Measurements from ENCODE around the gene ZNF543. TPM values are rescaled to one million over a fixed set of nuclear protein-coding genes. Genes with fewer than 3 reads are reported as not detected.

The ZNF543 gene
- total RNA-seq (1 to 10 TPM; 4.0 to 4.3 TPM), total RNA-seq (5.8 to 36.1 (median 18.0) reads per million in 172 experiments)
- 2.0 TPM for polyA plus RNA-seq (2013, experiment 1 of 2)
- 2.5 TPM for polyA plus RNA-seq (2013, experiment 2 of 2)

DNA sequence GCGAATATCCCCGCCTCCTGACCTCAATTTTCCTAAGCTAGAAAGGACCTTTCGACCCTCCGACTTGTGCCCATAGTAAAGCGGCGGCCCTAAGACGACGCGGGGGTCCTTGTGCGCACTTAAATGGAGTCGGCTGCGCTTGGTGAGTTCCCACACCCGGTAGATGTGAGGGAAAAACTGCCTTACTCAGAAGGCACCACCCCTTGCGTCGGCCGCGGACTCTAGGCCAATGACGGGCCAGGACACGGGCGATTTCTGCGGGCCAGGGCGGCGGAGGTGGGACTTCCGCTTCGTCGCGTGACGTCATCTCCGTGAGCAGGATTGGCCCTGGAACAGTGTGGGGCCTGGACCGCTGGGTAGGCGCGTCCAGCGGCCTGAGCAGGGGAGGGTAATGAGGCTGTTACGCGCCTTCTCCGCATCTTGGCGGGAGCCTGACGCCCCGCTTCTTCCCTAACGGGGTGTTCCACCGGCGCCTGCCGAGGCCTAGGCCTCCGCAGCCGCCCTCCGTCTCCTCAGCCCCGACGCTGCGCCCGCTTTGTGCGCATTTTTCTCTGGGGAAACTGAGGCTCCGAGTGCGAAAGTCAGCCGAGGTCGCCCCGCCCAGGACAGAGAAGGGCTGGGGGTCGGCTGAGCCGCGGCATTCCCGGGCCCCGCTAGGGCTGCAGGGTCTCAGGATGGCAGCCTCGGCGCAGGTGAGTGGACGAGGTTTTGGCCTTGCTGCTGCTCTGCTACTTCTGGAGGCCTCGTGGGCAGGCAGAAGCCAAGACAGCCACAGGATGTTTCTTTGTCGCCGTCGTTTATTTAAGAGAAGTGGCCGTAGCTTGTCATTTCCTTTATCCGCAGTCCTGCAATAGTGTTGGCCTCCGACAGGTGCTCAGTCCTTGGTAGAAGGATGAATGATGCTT is at the start of gene ZNF543:
ZNF543 (plus strand) TSS at position 293 of the 905 bp plus-strand sequence; CDS start at position 675, 382 bp downstream.
- H3K4me1 Mint-ChIP-seq (ENCODE audit: low read depth) = peaks cover 33% of the 10 kb centered on the region
- H3K9me3 ChIP-seq (ENCODE audit: control insufficient read depth in 1 of 2, insufficient read depth in 1 of 2, low read length in 2 of 2) = peaks cover 33 to 37% of the 10 kb centered on the region in 2 experiments
- H3K4me1 ChIP-seq (ENCODE audit: insufficient read depth, low read length) = peaks cover 23% of the 10 kb centered on the region
- H3K36me3 ChIP-seq (ENCODE audit: insufficient read depth, low read length) = peaks cover 21% of the 10 kb centered on the region
- DNase-seq = peak; percentile 81 to 96 (median 89)
- H3K27me3 Mint-ChIP-seq = peaks cover 29% of the 10 kb centered on the region
- TF ChIP-seq, protein P1, sequence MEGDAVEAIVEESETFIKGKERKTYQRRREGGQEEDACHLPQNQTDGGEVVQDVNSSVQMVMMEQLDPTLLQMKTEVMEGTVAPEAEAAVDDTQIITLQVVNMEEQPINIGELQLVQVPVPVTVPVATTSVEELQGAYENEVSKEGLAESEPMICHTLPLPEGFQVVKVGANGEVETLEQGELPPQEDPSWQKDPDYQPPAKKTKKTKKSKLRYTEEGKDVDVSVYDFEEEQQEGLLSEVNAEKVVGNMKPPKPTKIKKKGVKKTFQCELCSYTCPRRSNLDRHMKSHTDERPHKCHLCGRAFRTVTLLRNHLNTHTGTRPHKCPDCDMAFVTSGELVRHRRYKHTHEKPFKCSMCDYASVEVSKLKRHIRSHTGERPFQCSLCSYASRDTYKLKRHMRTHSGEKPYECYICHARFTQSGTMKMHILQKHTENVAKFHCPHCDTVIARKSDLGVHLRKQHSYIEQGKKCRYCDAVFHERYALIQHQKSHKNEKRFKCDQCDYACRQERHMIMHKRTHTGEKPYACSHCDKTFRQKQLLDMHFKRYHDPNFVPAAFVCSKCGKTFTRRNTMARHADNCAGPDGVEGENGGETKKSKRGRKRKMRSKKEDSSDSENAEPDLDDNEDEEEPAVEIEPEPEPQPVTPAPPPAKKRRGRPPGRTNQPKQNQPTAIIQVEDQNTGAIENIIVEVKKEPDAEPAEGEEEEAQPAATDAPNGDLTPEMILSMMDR (IDR thresholded peaks at IDR 0.05) = no peak
- ATAC-seq (ENCODE audit: poor library complexity) = peak; percentile 95
- H3K9me3 Mint-ChIP-seq = peaks cover 23% of the 10 kb centered on the region
- peak within 1 kb of the TSS; percentile 68 to 74 for H3K27ac ChIP-seq (ENCODE audit: low read depth in 1 of 2, low read length in 2 of 2)
- POLR2A ChIA-PET = interaction anchor here (1.1 to 1.8 kb wide), 2 partner anchors 30 to 80 kb away, joined by 3 to 6 read pairs; partner anchors contain the start of genes ZNF304 and ZNF805
- intact Hi-C loops (cut with DNase I, micrococcal nuclease) = loop anchor here (1.0 to 5.0 kb wide), 4 partner anchors 38 to 43 kb away; partner anchors contain the start of genes TRAPPC2B (in 2 of the 2), ZNF460 (in 2 of the 2) and ZNF547 (in 2 of the 2)
- peak within 1 kb of the TSS; percentile 95 for H3K4me3 Mint-ChIP-seq
- peaks cover 12 to 14% of the 10 kb centered on the region in 2 experiments for H3K27me3 ChIP-seq (ENCODE audit: control insufficient read depth in 1 of 2, insufficient read depth in 2 of 2, low read length in 2 of 2)
- CTCF ChIA-PET = interaction anchor here (0.6 kb wide), 2 partner anchors 21 to 70 kb away, joined by 3 read pairs; no protein-coding TSS in a partner anchor
- H3K4me3 ChIP-seq (ENCODE audit: low read length) = peak within 1 kb of the TSS; percentile 83
- H3K36me3 Mint-ChIP-seq (ENCODE audit: low read depth) = peaks cover 58% of the 10 kb centered on the region
- peak within 1 kb of the TSS; percentile 96 for H3K27ac Mint-ChIP-seq

DNA sequence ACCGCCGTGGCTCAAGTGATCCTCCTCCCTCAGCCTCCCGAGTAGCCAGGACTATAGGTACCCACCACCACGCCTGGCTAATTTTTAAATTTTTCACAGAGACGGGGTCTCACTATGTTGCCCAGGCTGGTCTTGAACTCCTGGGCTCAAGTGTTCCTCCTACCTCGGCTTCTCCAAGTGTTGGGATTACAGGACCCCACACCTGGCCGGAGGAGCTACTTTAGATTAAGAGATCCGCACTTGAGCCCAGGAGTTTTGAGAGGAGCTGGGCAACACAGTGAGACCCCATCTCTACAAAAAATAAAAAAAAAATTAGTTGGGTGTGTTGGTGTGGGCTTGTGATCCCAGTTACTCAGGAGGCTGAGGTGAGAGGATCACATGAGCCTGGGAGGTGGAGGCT is 49.0 kb upstream of the ZNF543 start:
- Mint-ChIP-seq H3K27me3 (no peaks in the 10 kb centered on the region), H3K27ac (no peak overlapping the region), H3K4me1 (ENCODE audit: low read depth) (no peaks in the 10 kb centered on the region), H3K36me3 (ENCODE audit: low read depth) (peaks cover 61% of the 10 kb centered on the region), H3K4me3 (no peak overlapping the region), H3K9me3 (peaks cover 5% of the 10 kb centered on the region)
- no peaks in the 10 kb centered on the region for H3K27me3 ChIP-seq (ENCODE audit: control insufficient read depth in 1 of 2, insufficient read depth in 2 of 2, low read length in 2 of 2)
- DNase-seq (no peak), ATAC-seq (ENCODE audit: poor library complexity) (no peak)
- H3K4me3 ChIP-seq (ENCODE audit: low read length) = no peak overlapping the region
- H3K36me3 ChIP-seq (ENCODE audit: insufficient read depth, low read length) = peaks cover 6% of the 10 kb centered on the region
- intact Hi-C loops (cut with DNase I, micrococcal nuclease) = no loop called here
- POLR2A ChIA-PET = no interaction called here
- H3K9me3 ChIP-seq (ENCODE audit: control insufficient read depth in 1 of 2, insufficient read depth in 1 of 2, low read length in 2 of 2) = no peaks in the 10 kb centered on the region
- no peaks in the 10 kb centered on the region for H3K4me1 ChIP-seq (ENCODE audit: insufficient read depth, low read length)
- CTCF ChIA-PET = no interaction called here
- no peak overlapping the region for H3K27ac ChIP-seq (ENCODE audit: low read depth in 1 of 2, low read length in 2 of 2)
- TF ChIP-seq, protein P1 (IDR thresholded peaks at IDR 0.05) = no peak

DNA sequence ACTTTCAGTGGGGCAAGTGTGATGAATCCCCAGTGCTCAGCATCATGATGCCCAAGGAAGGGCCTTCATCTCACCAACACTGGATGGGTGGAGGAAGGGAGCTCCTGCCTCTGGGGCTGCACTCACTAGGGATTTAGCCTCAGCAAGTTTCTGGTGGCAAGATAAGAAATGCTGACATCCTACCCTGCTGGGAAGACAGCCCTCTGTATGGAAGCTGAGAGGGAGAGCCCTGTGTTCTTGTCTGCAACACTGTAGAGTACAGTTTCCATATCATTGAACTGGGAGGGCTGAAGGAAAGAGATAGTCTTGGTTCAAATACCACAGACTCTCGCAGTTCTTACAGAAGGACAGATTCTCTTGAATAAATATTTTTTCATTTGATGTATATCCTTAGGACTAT is 47.3 kb upstream of the ZNF543 start:
- Histone ChIP-seq H3K4me3 (ENCODE audit: low read length) (no peak overlapping the region), H3K9me3 (ENCODE audit: control insufficient read depth in 1 of 2, insufficient read depth in 1 of 2, low read length in 2 of 2) (no peaks in the 10 kb centered on the region), H3K27ac (ENCODE audit: low read depth in 1 of 2, low read length in 2 of 2) (no peak overlapping the region), H3K27me3 (ENCODE audit: control insufficient read depth in 1 of 2, insufficient read depth in 2 of 2, low read length in 2 of 2) (no peaks in the 10 kb centered on the region), H3K4me1 (ENCODE audit: insufficient read depth, low read length) (no peaks in the 10 kb centered on the region), H3K36me3 (ENCODE audit: insufficient read depth, low read length) (peaks cover 10% of the 10 kb centered on the region)
- H3K4me1 Mint-ChIP-seq (ENCODE audit: low read depth) = no peaks in the 10 kb centered on the region
- ChIA-PET CTCF (no interaction called here), POLR2A (no interaction called here)
- H3K36me3 Mint-ChIP-seq (ENCODE audit: low read depth) = peaks cover 49% of the 10 kb centered on the region
- H3K27ac Mint-ChIP-seq = no peak overlapping the region
- intact Hi-C loops (cut with DNase I, micrococcal nuclease) = no loop called here
- no peaks in the 10 kb centered on the region for H3K27me3 Mint-ChIP-seq
- TF ChIP-seq, protein P1 (IDR thresholded peaks at IDR 0.05) = no peak
- ATAC-seq (ENCODE audit: poor library complexity) = no peak
- no peak overlapping the region for H3K4me3 Mint-ChIP-seq
- H3K9me3 Mint-ChIP-seq = no peaks in the 10 kb centered on the region
- no peak for DNase-seq
